Measurements from ENCODE around the gene IL7R.

GRCh38 chr5:35881758-35882157 is 25.1 kb downstream of the IL7R start:
- TF ChIP-seq POLR2A (IDR thresholded peaks at IDR 0.05; ENCODE audit: low read depth, low read length) (no peak), POLR2AphosphoS5 (IDR thresholded peaks at IDR 0.05; ENCODE audit: low read depth, low read length) (no peak), TAF1 (IDR thresholded peaks at IDR 0.05; ENCODE audit: low read depth, low read length) (no peak), PAX5 (IDR thresholded peaks at IDR 0.05; ENCODE audit: insufficient read depth, low read length, severe bottlenecking) (no peak), POU2F2 (IDR thresholded peaks at IDR 0.05; ENCODE audit: low read depth, low read length) (no peak), SPI1 (IDR thresholded peaks at IDR 0.05; ENCODE audit: low read depth, low read length) (no peak)
